Gastrocnemius medialis (tissue), 4 donors: ENCODE results near the gene SMAD1.

Source experiments
- CTCF ChIP-seq, 5 experiments: fragments of 450-650 bp in 3 of 5; fragments of 200-600 bp in 2 of 5; sonication (generic) in 2 of 5; IDR thresholded peaks in 4 of 5; conservative IDR thresholded peaks in 1 of 5; 1 replicate in 4 of 5; 2 replicates in 1 of 5; pipeline ENCODE4 v1.5.1; 2016 to 2019; ENCODE audit warnings: antibody characterized with exemption in 5 of 5, mild to moderate bottlenecking in 3 of 5, moderate library complexity in 3 of 5
- POLR2A ChIP-seq, 2 donors: fragments of 450-650 bp; IDR thresholded peaks; one replicate each; pipeline ENCODE4 v1.6.1; 2017; ENCODE audit warnings: antibody characterized with exemption in 2 of 2, mild to moderate bottlenecking in 2 of 2, moderate library complexity in 2 of 2

DNA sequence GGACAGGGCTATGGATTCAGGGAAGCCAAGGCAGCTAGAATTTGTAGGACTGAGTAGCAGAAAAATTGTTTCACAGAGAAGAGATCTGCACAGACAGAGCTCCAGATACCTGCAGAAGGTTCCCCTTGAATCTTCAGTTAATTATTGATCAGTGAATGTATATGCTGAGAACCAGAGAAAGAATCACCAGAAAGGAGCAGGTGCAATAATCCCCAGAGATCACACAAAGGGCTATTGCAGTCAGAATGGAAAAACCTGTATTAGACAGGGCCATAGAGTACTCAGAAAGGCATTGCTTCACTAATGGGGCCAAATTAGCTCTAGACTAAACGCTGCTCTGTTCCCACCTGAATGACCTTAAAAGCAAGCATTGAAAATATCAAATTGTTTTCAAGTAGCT lies 35.5 kb upstream of the SMAD1 start:
- TF ChIP-seq CTCF (IDR thresholded peaks at IDR 0.05 in 4 of 5, conservative IDR thresholded peaks at IDR 0.05 in 1 of 5) = no peak
- no peak for TF ChIP-seq POLR2A (IDR thresholded peaks at IDR 0.05)
